ENCODE measurements around the gene COP1. TPM values are rescaled to one million over a fixed set of nuclear protein-coding genes. Genes with fewer than 3 reads are reported as not detected.

COP1 gene
- total and polyA plus RNA-seq, 2 of the 4 experiments (the other 2 are of a cell fraction), result 17.8 to 35.0 TPM

DNA sequence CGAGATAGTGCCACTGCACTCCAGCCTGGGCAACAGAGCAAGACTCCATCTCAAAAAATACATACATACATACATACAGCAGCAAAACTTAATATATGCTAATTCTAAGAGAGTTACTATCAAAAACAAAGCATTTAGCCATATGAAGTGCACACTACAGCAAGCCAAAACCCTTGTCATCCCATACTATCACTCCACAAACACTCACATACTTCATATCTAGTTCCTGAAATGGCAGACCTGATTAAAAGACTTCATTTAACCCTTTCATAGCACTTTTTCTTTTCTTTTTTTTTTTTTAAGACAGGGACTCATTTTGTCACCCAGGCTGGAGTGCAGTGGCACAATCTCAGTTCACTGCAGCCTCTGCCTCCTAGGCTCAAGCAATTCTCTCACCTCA, 65.6 kb downstream of the COP1 start:
- no peak overlapping the region for H2BK5ac ChIP-seq (ENCODE audit: low read depth, low read length, poor library complexity, severe bottlenecking)
- 0 out of 2 replicates have a peak, but pooled peaks cover 2% of the 10 kb centered on the region for H3K4me1 ChIP-seq (ENCODE audit: control insufficient read depth, insufficient read depth, low read length)
- no peak overlapping the region for H4K5ac ChIP-seq (ENCODE audit: low read depth, low read length)
- ChIA-PET CTCF (no interaction called here), POLR2A (ENCODE audit: unreplicated experiment) (no interaction called here)
- no peak overlapping the region for H2AFZ ChIP-seq (replicated peaks; ENCODE audit: low read length, poor library complexity)
- no peaks in the 10 kb centered on the region for H3K36me3 ChIP-seq (ENCODE audit: control insufficient read depth, insufficient read depth, low read length)
- no peaks in the 10 kb centered on the region for H3K9me3 ChIP-seq (ENCODE audit: control insufficient read depth, insufficient read depth, low read length)
- H3K79me1 ChIP-seq (ENCODE audit: low read depth in 1 of 2, low read length in 2 of 2), result peaks cover 22 to 27% of the 10 kb centered on the region in 2 experiments
- H3K56ac ChIP-seq (ENCODE audit: extremely low read depth, insufficient read depth, low read length), result no peak overlapping the region
- no peak overlapping the region for H4K91ac ChIP-seq (ENCODE audit: insufficient read depth, low read depth, low read length)
- H3K14ac ChIP-seq (replicated peaks; ENCODE audit: low read depth, low read length), result no peak overlapping the region
- no peak overlapping the region for H3K9ac ChIP-seq (ENCODE audit: low read depth, low read length)
- no peak overlapping the region for H4K8ac ChIP-seq (ENCODE audit: low read depth in 2 of 2, low read length in 2 of 2)
- no TSS peak for BruUV-seq (replicated peaks)
- H3K4me2 ChIP-seq (ENCODE audit: low read depth, low read length), result no peak overlapping the region
- no peak overlapping the region for H3K23ac ChIP-seq (ENCODE audit: low read depth, low read length)
- H3K27ac ChIP-seq (ENCODE audit: insufficient read depth, low read length), result no peak overlapping the region
- in situ Hi-C loops (cut with MboI; ENCODE audit: low sequenced_read_pairs), result no loop called here
- TF ChIP-seq CHD1 (IDR thresholded peaks at IDR 0.05; ENCODE audit: low read depth, low read length) (no peak), CEBPB (IDR thresholded peaks at IDR 0.05; ENCODE audit: low read depth, low read length) (no peak), NFE2L2 (IDR thresholded peaks at IDR 0.05; ENCODE audit: low read depth, low read length) (no peak), FOS (IDR thresholded peaks at IDR 0.05; ENCODE audit: low read depth, low read length) (no peak), RCOR1 (IDR thresholded peaks at IDR 0.05; ENCODE audit: insufficient replicate concordance, low read length) (no peak), MAFK (IDR thresholded peaks at IDR 0.05; ENCODE audit: low read depth, low read length) (no peak), BHLHE40 (IDR thresholded peaks at IDR 0.05; ENCODE audit: low read depth, low read length) (no peak), MAZ (IDR thresholded peaks at IDR 0.05; ENCODE audit: borderline replicate concordance, low read depth, low read length) (no peak), SMC3 (IDR thresholded peaks at IDR 0.05; ENCODE audit: low read depth, low read length) (no peak), MXI1 (IDR thresholded peaks at IDR 0.05; ENCODE audit: borderline replicate concordance, low read depth, low read length) (no peak), RFX5 (IDR thresholded peaks at IDR 0.05; ENCODE audit: low read depth, low read length) (no peak), RAD21 (IDR thresholded peaks at IDR 0.05; ENCODE audit: low read length) (no peak), POLR2A (IDR thresholded peaks at IDR 0.05; ENCODE audit: low read depth, low read length) (no peak)
- TF ChIP-seq, protein P1, sequence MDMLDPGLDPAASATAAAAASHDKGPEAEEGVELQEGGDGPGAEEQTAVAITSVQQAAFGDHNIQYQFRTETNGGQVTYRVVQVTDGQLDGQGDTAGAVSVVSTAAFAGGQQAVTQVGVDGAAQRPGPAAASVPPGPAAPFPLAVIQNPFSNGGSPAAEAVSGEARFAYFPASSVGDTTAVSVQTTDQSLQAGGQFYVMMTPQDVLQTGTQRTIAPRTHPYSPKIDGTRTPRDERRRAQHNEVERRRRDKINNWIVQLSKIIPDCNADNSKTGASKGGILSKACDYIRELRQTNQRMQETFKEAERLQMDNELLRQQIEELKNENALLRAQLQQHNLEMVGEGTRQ (IDR thresholded peaks at IDR 0.05; ENCODE audit: low read depth, low read length), result no peak
- TF ChIP-seq, protein P2, sequence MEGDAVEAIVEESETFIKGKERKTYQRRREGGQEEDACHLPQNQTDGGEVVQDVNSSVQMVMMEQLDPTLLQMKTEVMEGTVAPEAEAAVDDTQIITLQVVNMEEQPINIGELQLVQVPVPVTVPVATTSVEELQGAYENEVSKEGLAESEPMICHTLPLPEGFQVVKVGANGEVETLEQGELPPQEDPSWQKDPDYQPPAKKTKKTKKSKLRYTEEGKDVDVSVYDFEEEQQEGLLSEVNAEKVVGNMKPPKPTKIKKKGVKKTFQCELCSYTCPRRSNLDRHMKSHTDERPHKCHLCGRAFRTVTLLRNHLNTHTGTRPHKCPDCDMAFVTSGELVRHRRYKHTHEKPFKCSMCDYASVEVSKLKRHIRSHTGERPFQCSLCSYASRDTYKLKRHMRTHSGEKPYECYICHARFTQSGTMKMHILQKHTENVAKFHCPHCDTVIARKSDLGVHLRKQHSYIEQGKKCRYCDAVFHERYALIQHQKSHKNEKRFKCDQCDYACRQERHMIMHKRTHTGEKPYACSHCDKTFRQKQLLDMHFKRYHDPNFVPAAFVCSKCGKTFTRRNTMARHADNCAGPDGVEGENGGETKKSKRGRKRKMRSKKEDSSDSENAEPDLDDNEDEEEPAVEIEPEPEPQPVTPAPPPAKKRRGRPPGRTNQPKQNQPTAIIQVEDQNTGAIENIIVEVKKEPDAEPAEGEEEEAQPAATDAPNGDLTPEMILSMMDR (conservative IDR thresholded peaks at IDR 0.05; ENCODE audit: low read depth, low read length), result no peak
- TF ChIP-seq, protein P3, sequence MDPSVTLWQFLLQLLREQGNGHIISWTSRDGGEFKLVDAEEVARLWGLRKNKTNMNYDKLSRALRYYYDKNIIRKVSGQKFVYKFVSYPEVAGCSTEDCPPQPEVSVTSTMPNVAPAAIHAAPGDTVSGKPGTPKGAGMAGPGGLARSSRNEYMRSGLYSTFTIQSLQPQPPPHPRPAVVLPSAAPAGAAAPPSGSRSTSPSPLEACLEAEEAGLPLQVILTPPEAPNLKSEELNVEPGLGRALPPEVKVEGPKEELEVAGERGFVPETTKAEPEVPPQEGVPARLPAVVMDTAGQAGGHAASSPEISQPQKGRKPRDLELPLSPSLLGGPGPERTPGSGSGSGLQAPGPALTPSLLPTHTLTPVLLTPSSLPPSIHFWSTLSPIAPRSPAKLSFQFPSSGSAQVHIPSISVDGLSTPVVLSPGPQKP (IDR thresholded peaks at IDR 0.05; ENCODE audit: borderline replicate concordance, low read depth, low read length), result no peak
- no peak overlapping the region for H3K18ac ChIP-seq (ENCODE audit: low read depth, low read length)
- no peak overlapping the region for H2AK9ac ChIP-seq (replicated peaks; ENCODE audit: low read depth, low read length, poor library complexity)
- H2BK120ac ChIP-seq (ENCODE audit: low read depth, low read length), result no peak overlapping the region
- H3K4me3 ChIP-seq (ENCODE audit: insufficient read depth, low read depth, low read length), result no peak overlapping the region
- H2BK20ac ChIP-seq (ENCODE audit: low read depth, low read length), result no peak overlapping the region
- peaks cover 13% of the 10 kb centered on the region; the same call in 1 of the 2 replicates for H4K20me1 ChIP-seq (ENCODE audit: insufficient read depth, low read length)
- H3K9me1 ChIP-seq (ENCODE audit: insufficient read depth, low read length), result 0 out of 2 replicates have a peak, but pooled peaks cover 3% of the 10 kb centered on the region
- no peak overlapping the region for H2AK5ac ChIP-seq (ENCODE audit: low read depth, low read length)
- no CpG with 5 or more reads among the region's 1 CpG for WGBS, 2 experiments (ENCODE audit: extremely low coverage in 2 of 2, insufficient read length in 1 of 2)
- no peak overlapping the region for H2BK15ac ChIP-seq (ENCODE audit: low read depth, low read length)
- no peaks in the 10 kb centered on the region for H3K27me3 ChIP-seq (ENCODE audit: control insufficient read depth, insufficient read depth, low read length)
- DNase-seq, result no peak
- no peak for ATAC-seq (ENCODE audit: low read depth)
- intact Hi-C loops (cut with micrococcal nuclease), result no loop called here
- dilution Hi-C loops (cut with HindIII; ENCODE audit: low sequenced_read_pairs, unreplicated experiment), result no loop called here
- H3K4ac ChIP-seq (ENCODE audit: low read depth, low read length), result no peak overlapping the region

All from IMR-90 (cell line).